ENCODE data around the gene TTLL9. TPM values are rescaled to one million over a fixed set of nuclear protein-coding genes. Genes with fewer than 3 reads are reported as not detected.
A peak's percentile ranks its signal among the peaks of the same experiment; 100 is the strongest.
"Not testable (repeated sequence)": the region's sequence is repeated elsewhere in the genome, so short reads cannot be mapped to it uniquely, and the experiment has no call there.

Gene TTLL9
- total RNA-seq, 2 experiments from 2014 or later: not detected

DNA sequence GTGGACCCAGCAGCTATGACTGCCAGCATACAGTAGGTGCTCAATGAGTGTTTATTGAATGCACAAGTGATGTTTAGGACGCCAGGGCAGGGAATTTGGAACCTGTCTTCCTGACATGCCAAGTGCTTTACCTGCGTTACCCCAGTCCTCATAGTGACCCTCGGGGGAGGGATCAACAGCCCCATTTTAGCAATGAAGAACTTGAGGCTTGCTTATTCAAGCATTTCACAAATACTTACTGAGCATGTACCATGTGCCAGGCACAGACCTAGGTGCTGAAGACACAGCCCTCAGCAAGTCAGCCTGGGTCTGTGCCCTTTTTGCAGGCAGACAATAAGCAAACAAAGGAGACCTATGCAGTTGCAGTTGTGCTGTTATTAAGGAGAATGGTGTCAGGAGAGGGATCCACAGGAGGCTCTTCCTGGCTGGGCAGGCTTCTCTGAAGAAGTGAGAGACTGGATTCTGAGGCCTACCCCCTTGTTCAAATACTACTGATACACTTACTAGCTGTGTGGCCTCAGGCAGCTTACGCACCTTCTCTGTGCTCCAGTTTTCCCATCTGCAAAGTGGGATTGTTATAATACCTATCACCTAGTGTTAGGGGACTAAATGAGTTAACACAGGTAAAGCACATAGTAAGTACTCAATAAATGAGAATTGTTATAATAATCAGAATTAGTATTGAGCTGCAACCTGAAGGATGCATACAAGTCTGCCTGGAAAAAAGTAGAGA is 39.8 kb downstream of the TTLL9 start:
- no peak for DNase-seq
- no peak overlapping the region for H3K27ac Mint-ChIP-seq
- H3K4me1 Mint-ChIP-seq: no peaks in the 10 kb centered on the region
- H3K9me3 Mint-ChIP-seq: no peaks in the 10 kb centered on the region
- H3K36me3 Mint-ChIP-seq: no peaks in the 10 kb centered on the region
- H3K27me3 Mint-ChIP-seq: peaks cover 4% of the 10 kb centered on the region
- no peak overlapping the region for H3K4me3 Mint-ChIP-seq

DNA sequence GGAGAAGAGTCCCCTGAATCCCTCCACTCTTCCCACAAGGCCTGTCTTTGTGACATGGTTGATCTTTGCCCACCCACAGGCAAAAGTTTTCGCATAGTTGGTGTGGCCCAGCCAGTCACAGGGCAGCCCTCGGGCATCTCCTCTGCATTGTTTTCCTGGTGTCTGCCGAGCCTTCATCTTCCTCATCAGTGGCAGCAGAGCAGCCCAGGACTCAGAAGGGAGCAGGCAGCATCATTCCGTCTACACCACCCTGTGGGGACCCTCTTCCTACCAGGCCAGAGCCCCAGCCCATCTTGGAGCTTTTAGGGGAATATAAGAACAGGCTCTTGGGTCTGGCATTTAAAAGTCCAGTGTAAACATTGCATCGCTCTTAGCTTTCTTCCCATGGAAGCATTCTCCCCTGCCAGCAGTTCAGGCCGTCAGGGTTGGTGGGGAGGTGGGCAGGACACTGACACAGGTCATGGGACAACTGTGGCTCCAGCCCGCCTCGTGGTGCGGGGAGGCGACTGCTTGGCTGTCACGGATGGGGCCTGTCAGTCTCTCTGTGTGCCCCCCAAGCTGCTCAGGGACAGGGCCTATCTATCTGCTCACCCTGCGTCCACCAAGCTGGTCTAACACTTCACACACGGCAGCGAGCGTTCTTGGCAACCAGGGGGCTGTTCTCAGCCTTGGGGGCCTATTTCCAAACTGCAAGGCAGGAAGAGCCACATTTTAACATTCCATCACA is 43.2 kb downstream of the TTLL9 start:
- no peaks in the 10 kb centered on the region for H3K4me1 Mint-ChIP-seq
- no peak overlapping the region for H3K27ac Mint-ChIP-seq
- no peaks in the 10 kb centered on the region for H3K36me3 Mint-ChIP-seq
- no peak for DNase-seq
- H3K27me3 Mint-ChIP-seq: peaks cover 12% of the 10 kb centered on the region
- H3K4me3 Mint-ChIP-seq: no peak overlapping the region
- H3K9me3 Mint-ChIP-seq: no peaks in the 10 kb centered on the region

DNA sequence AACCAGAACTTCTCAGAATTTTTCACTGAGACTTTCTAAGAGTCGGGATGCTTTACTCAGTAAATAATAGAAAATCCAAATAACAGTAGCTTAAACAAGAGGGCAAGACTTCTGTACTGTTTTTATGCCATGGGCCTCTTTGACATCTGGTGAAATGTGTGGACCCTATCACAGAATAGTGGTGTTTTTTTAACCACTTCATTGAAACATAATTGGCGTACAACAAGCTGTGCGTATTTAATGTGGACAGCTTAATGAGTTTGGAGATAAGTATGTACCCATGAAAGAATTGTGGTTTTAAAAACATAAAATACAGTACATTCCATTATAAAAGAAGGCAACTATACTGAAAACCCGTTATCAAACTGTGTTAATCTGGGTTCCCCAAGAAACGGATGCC is 43.7 kb downstream of the TTLL9 start:
- no peaks in the 10 kb centered on the region for H3K36me3 Mint-ChIP-seq
- no peaks in the 10 kb centered on the region for H3K9me3 Mint-ChIP-seq
- no peak overlapping the region for H3K27ac Mint-ChIP-seq
- H3K27me3 Mint-ChIP-seq: peaks cover 12% of the 10 kb centered on the region
- no peak for DNase-seq
- H3K4me1 Mint-ChIP-seq: no peaks in the 10 kb centered on the region
- no peak overlapping the region for H3K4me3 Mint-ChIP-seq

DNA sequence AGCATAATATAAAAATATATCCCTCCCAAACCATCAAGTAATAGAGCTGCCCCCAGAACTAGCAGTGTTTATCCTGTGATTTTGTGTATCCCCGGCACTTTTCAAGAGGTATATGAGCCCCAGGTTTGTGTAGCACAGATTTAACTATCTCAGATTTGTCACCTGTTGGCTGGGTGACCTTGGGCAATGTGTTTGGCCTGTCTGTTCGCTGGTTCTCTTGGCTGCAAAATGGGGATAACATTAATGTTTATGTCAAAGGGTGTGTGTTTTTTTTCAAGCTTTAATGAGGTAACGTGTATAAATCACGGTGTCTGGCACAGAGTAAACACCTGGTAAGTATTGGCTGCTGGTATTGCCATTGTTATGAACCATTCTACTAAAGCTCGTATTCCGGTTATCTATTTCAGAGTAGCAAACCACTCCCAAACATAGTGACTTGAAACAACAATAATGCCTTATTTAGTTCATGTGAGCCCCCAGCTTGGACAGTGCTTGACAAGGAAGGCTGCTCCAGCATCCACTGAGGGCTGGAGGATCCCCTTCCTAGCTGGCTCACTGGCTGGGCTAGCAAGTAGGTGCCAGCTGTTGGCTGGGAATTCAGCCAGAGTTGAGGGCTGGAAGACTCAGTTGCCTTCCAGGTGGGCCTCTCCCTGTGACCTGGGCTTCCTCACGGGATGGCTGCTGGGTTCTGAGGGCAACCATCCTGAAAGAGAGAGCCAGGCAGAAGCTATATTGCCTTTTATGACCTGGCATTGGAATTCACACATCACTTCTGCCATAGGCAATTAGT is 45.3 kb downstream of the TTLL9 start:
- Mint-ChIP-seq H3K9me3 (no peaks in the 10 kb centered on the region), H3K36me3 (no peaks in the 10 kb centered on the region), H3K27me3 (peaks cover 20% of the 10 kb centered on the region), H3K4me3 (no peak overlapping the region), H3K27ac (no peak overlapping the region), H3K4me1 (no peaks in the 10 kb centered on the region)
- no peak for DNase-seq

DNA sequence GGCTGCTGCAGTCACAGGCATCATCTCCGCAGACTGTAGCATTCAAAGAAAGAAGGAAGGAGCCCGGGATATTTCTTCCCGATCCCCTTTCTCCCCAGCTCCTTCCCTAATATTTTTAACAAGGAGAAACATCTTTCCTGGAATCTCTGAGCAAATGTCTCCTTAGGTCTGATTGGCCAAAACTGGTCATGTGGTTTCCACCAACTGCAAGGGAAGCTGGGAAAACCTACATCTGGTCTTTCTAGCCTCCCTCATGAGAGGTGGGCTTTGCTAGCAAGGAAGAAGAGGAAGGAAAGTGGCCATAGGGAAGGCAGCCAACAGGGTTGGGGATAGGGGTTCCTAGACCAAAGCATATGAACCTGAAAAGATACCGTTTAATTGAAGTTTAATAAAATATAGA is 46.3 kb downstream of the TTLL9 start:
- no peaks in the 10 kb centered on the region for H3K36me3 Mint-ChIP-seq
- no peak overlapping the region for H3K27ac Mint-ChIP-seq
- H3K4me1 Mint-ChIP-seq: no peaks in the 10 kb centered on the region
- H3K27me3 Mint-ChIP-seq: peaks cover 21% of the 10 kb centered on the region
- DNase-seq: no peak
- H3K9me3 Mint-ChIP-seq: no peaks in the 10 kb centered on the region
- H3K4me3 Mint-ChIP-seq: no peak overlapping the region

DNA sequence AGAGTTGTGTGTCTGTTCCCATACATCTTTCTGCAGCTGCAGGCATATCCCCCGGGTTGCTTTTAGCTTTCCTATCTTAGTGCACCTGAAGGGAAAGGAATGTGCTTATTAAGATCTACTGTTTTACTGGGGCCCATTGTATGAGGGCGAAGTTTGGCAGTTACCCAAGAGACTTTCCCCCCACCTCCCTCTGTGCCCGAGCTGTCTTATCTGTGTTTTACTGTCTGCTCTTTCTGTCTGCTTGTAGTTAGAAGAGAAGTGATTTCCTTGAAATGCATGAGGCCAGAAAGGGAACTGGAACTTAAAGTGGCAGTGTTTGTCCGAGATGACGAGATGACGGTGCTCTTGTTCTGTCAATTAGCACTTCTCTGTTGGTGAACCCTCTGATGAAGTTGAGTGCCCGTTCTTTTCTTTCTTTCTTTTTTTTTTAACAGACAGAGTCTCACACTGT is 47.6 kb downstream of the TTLL9 start:
- peaks cover 21% of the 10 kb centered on the region for H3K27me3 Mint-ChIP-seq
- not testable (repeated sequence) for H3K4me1 Mint-ChIP-seq, H3K4me3 Mint-ChIP-seq, DNase-seq, H3K9me3 Mint-ChIP-seq, H3K36me3 Mint-ChIP-seq, H3K27ac Mint-ChIP-seq

DNA sequence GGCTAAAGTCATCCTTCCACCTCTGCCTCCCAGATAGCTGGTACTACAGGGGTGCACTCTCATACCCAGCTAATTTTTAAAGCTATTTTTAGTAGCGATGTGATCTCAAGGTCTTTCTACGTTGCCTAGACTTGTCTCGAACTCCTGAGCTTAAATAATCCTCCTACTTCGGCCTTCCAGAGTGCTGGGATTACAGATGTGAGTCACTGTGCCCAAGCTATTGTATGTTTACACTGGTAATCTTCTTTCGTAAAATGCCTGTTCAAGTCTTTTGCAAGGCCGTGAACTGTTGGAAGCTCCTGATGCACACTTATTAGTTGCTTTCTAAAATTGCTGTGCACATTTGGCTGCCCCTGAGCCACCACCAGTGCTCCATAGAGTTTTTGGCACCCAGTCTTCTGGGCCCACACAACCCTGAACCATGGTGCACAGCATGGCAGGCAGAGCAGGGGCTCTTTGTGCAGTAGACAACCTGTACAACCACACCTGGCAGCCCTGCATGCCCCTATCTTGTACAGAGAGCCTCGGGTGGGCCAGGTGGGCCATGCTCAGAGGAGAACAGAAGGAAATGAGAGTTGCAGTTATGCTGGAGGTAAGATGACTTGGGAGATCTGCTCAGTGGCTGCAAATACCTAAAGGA is 48.2 kb downstream of the TTLL9 start:
- Mint-ChIP-seq H3K27me3 (peaks cover 22% of the 10 kb centered on the region), H3K4me3 (no peak overlapping the region), H3K27ac (no peak overlapping the region), H3K9me3 (no peaks in the 10 kb centered on the region), H3K4me1 (peaks cover 2% of the 10 kb centered on the region), H3K36me3 (no peaks in the 10 kb centered on the region)
- DNase-seq: no peak

DNA sequence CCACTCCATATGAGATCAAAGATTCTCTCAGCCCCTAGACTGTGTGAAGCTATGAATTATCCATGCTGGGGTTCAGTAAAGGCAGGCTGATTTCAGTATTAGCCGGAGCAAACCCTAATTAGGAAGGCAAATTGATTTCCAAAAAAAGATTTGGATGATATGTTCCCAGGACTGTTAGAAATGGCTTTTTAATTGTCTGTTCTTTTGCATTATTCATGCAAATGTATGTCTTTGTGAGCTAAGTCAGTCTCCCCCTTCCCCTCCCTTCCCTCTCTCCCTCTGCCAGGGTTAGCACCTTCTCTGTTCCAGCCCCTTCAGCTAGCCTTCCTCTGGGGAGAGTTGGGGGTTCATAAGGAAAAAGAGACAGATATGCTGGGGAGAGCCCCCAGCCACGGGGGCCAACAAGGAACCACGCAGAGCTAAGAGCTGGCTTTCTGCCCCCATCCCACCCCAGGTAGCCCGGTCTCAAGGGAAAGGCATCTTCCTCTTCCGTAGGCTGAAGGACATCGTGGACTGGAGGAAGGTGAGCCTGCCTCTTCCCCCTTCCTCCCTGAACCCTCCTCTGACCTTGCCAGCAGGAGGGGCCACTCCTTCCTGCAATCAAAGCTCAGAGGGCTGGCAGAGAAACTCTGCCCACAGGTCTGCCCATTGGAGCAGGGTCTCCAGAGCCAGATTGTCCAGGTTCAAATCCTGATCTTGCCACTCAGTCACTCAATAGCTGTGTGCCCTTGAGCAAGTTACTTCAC is 49.1 kb downstream of the TTLL9 start:
- no peak overlapping the region for H3K4me3 Mint-ChIP-seq
- no peak overlapping the region for H3K27ac Mint-ChIP-seq
- no peaks in the 10 kb centered on the region for H3K9me3 Mint-ChIP-seq
- peaks cover 4% of the 10 kb centered on the region for H3K4me1 Mint-ChIP-seq
- peaks cover 32% of the 10 kb centered on the region for H3K27me3 Mint-ChIP-seq
- no peak for DNase-seq
- H3K36me3 Mint-ChIP-seq: no peaks in the 10 kb centered on the region

DNA sequence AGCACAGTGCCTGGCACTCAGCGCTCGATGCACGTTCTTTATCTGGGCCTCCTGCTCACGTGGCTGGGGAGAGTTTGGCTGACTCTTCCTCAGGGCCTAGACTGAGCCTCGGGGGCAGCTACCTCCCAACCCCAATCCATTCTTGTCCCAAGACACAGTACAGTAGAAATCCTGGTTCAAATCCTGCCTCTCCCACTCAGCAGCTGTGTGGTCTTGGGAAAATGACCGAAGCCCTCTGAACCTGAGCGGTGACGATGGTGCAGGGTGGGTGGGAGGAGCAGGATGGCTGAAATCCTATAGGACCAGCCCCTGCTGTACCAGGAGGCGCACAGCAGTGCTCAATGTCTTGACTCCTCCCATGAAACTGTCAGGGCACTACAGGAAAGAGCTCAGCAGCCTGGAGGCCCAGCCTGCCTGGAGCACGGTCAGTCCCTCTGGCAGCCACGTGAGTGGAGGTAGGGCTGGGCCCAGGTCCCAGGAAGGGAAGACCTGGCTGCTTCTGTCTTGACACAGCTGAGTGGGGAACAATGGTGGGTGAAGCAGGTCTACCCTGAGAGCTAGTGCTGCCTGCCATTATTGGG is 49.9 kb downstream of the TTLL9 start:
- H3K4me3 Mint-ChIP-seq: no peak overlapping the region
- peaks cover 4% of the 10 kb centered on the region for H3K4me1 Mint-ChIP-seq
- peaks cover 32% of the 10 kb centered on the region for H3K27me3 Mint-ChIP-seq
- no peak overlapping the region for H3K27ac Mint-ChIP-seq
- no peaks in the 10 kb centered on the region for H3K9me3 Mint-ChIP-seq
- DNase-seq: no peak
- H3K36me3 Mint-ChIP-seq: no peaks in the 10 kb centered on the region

DNA sequence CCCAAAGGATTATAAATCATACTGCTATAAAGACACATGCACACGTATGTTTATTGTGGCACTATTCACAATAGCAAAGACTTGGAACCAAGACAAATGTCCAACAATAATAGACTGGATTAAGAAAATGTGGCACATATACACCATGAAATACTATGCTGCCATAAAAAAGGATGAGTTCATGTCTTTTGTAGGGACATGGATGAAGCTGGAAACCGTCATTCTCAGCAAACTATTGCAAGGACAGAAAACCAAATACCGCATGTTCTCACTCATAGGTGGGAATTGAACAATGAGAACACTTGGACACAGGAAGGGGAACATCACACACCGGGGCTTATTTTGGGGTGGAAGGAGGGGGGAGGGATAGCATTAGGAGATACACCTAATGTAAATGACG is 51.0 kb downstream of the TTLL9 start:
- not testable (repeated sequence) for H3K4me1 Mint-ChIP-seq, H3K27ac Mint-ChIP-seq, DNase-seq, H3K9me3 Mint-ChIP-seq, H3K36me3 Mint-ChIP-seq, H3K4me3 Mint-ChIP-seq
- peaks cover 37% of the 10 kb centered on the region for H3K27me3 Mint-ChIP-seq

DNA sequence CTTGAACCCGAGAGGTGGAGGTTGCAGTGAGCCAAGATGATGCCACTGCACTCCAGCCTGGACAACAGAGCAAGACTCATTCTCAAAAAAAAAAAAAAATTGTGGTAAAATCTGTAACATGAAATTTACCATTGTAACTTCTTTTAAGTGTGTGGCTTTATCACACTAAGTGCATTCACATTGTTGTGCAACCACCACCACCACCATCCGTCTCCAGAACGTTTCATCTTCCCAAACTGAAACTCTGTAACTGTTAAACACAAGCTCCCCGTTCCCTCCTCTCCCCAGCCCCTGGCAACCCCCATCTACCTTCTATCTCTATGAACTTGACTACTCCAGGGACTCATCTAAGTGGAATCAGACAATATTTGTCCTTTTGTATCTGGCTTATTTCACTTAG is 51.7 kb downstream of the TTLL9 start:
- Mint-ChIP-seq H3K9me3 (no peaks in the 10 kb centered on the region), H3K4me1 (peaks cover 4% of the 10 kb centered on the region), H3K27ac (no peak overlapping the region), H3K36me3 (no peaks in the 10 kb centered on the region), H3K27me3 (peaks cover 39% of the 10 kb centered on the region), H3K4me3 (no peak overlapping the region)
- DNase-seq: no peak

DNA sequence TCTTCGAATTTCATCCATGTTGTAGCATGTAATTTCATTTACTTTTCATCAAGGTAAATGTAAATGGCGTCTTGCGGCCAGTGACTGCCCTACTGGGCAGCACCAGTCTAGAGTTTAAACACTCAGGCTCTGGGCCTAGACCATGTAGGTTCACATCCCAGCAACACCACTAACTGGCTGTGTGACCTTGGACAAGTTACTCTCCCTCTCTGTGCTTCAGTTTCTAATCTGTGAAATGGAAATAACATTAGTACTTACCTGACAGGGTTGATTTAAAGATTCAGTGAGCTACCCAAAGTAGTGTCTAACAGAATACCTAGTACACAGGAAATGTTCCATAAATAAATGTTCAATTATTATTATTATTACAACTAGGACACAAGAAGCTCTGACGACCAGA is 52.2 kb downstream of the TTLL9 start:
- Mint-ChIP-seq H3K4me1 (peaks cover 4% of the 10 kb centered on the region), H3K27me3 (peaks cover 42% of the 10 kb centered on the region), H3K27ac (no peak overlapping the region), H3K9me3 (no peaks in the 10 kb centered on the region), H3K36me3 (no peaks in the 10 kb centered on the region), H3K4me3 (no peak overlapping the region)
- no peak for DNase-seq

DNA sequence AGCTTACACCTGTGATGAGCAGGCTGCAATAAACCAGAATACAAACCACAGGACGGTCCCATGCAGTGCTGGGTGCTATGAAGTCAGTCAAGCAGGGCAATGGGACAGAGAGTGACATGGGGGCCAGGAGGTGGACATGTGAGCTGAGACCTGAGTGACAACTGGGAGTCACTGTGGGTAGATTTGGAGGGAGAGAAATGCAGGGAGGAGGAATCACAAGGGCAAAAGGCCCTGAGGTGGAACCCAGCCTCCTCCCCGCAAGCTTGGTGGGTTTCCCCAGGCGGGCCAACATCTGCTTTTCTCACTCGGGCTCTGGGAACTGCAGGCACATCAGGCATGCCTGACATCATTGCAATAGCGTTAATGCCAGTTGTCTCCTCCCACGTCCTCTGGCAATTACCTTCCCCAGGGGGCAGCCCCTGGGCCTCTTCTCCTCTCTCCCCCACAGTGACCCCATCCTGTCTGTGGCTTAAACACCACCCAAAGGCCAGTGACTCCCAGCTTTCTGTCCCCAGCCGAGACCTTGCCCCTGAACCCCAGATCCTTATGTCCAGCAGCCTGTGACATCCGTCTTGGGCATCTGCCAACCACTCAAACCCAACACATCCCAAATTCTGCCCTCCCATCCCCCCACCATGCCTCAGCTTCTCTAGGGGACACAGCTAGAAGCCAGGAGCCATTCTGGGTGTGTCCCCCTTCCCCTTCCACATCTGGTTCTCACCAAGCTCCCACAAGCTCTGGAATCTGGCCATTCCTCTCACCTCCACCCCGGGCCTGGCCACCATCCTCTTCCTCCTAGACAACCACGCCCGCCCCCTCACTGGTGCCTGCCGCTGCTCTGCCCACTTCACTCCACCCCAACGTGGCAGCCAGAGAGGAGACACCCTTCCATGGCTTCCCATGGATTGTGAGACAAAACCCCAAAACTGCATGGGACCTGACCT is 53.2 kb downstream of the TTLL9 start:
- Mint-ChIP-seq H3K4me3 (no peak overlapping the region), H3K4me1 (peaks cover 4% of the 10 kb centered on the region), H3K27ac (no peak overlapping the region), H3K27me3 (peaks cover 34% of the 10 kb centered on the region), H3K9me3 (no peaks in the 10 kb centered on the region), H3K36me3 (no peaks in the 10 kb centered on the region)
- peak; percentile 19 for DNase-seq
